DND-41 (cell line): ENCODE data around the gene EHHADH.

Source experiments
- ATAC-seq: fragments of 200-7000 bp; cut with Tn5 transposase; 3 replicates; pipeline ENCODE4 v1.9.1; 2021; ENCODE audit warnings: low read depth; ENCODE audit not compliant: insufficient read depth
- DNase-seq: peaks from one replicate; pipeline ENCODE4 v3.0.0-alpha.2; 2020
- H2AFZ ChIP-seq: 2 replicates; pipeline ENCODE4 v1.6.0; 2012; ENCODE audit warnings: low read depth, low read length
- H3K27ac ChIP-seq: 2 replicates; pipeline ENCODE4 v1.5.1; 2012; ENCODE audit warnings: low read length, inconsistent platforms
- H3K27me3 ChIP-seq: fragments of 200-600 bp; sonication (generic); 2 replicates; pipeline ENCODE4 v1.6.0; 2012; ENCODE audit warnings: low read length, mild to moderate bottlenecking, inconsistent platforms; ENCODE audit not compliant: insufficient read depth, poor library complexity
- H3K36me3 ChIP-seq: 2 replicates; pipeline ENCODE4 v1.5.1; 2012; ENCODE audit warnings: low read length, inconsistent platforms; ENCODE audit not compliant: insufficient read depth
- H3K4me1 ChIP-seq: 2 replicates; pipeline ENCODE4 v1.5.1; 2012; ENCODE audit warnings: mild to moderate bottlenecking, low read length; ENCODE audit not compliant: insufficient read depth
- H3K4me2 ChIP-seq: 2 replicates; pipeline ENCODE4 v1.6.0; 2012; ENCODE audit warnings: mild to moderate bottlenecking, moderate library complexity, low read length, inconsistent platforms; ENCODE audit not compliant: insufficient read depth
- H3K4me3 ChIP-seq, 2 experiments: fragments of 200-600 bp in 1 of 2; shearing (Covaris generic) in 1 of 2; 2 replicates each; pipeline ENCODE4 v1.5.1; 2012 to 2016; ENCODE audit warnings: inconsistent platforms in 2 of 2, low read length in 2 of 2, mild to moderate bottlenecking in 2 of 2, low read depth in 1 of 2, moderate library complexity in 1 of 2
- H3K79me2 ChIP-seq: 2 replicates; pipeline ENCODE4 v1.6.0; 2012; ENCODE audit warnings: low read length, inconsistent platforms; ENCODE audit not compliant: insufficient read depth
- H3K9ac ChIP-seq: 2 replicates; pipeline ENCODE4 v1.6.0; 2012; ENCODE audit warnings: low read depth, mild to moderate bottlenecking, inconsistent platforms, low read length, moderate library complexity
- H3K9me3 ChIP-seq: 2 replicates; pipeline ENCODE4 v1.5.1; 2012; ENCODE audit warnings: low read length, moderate library complexity, mild to moderate bottlenecking, inconsistent platforms; ENCODE audit not compliant: insufficient read depth, severe bottlenecking
- H4K20me1 ChIP-seq: 2 replicates; pipeline ENCODE4 v1.6.0; 2012; ENCODE audit warnings: low read length; ENCODE audit not compliant: insufficient read depth
- CTCF ChIP-seq: IDR thresholded peaks from 2 replicates; pipeline ENCODE4 v1.5.1; 2012; ENCODE audit warnings: borderline replicate concordance, low read length, moderate library complexity, mild to moderate bottlenecking; ENCODE audit not compliant: poor library complexity, severe bottlenecking; ENCODE audit errors: extremely low read depth
- EZH2 ChIP-seq: IDR thresholded peaks from 3 replicates; pipeline ENCODE4 v1.6.1; 2012; ENCODE audit warnings: borderline replicate concordance, low read depth, mild to moderate bottlenecking, moderate library complexity, low read length, inconsistent platforms; ENCODE audit not compliant: severe bottlenecking

EHHADH gene

GRCh38 chr3:185150561-185150960 lies 103.3 kb downstream of the EHHADH start:
- ATAC-seq (no peak), DNase-seq (no peak)
- no peak overlapping the region for H3K4me2 ChIP-seq
- no peak overlapping the region for H3K9ac ChIP-seq
- TF ChIP-seq EZH2: no peak
- H3K79me2 ChIP-seq: no peaks in the 10 kb centered on the region
- H3K4me1 ChIP-seq: no peaks in the 10 kb centered on the region
- H4K20me1 ChIP-seq: no peaks in the 10 kb centered on the region
- no peaks in the 10 kb centered on the region for H3K36me3 ChIP-seq
- H3K9me3 ChIP-seq: no peaks in the 10 kb centered on the region
- no peak overlapping the region for H2AFZ ChIP-seq
- H3K27me3 ChIP-seq: peaks cover 8% of the 10 kb centered on the region
- H3K4me3 ChIP-seq: no peak overlapping the region
- no peak overlapping the region for H3K27ac ChIP-seq

GRCh38 chr3:185149591-185149990 lies 104.3 kb downstream of the EHHADH start:
- H3K27ac ChIP-seq: no peak overlapping the region
- DNase-seq (no peak), ATAC-seq (no peak)
- no peak overlapping the region for H2AFZ ChIP-seq
- H3K9me3 ChIP-seq: no peaks in the 10 kb centered on the region
- no peak for TF ChIP-seq CTCF
- TF ChIP-seq EZH2: no peak
- no peaks in the 10 kb centered on the region for H4K20me1 ChIP-seq
- no peak overlapping the region for H3K4me3 ChIP-seq
- H3K9ac ChIP-seq: no peak overlapping the region
- H3K79me2 ChIP-seq: no peaks in the 10 kb centered on the region
- no peaks in the 10 kb centered on the region for H3K36me3 ChIP-seq
- no peak overlapping the region for H3K4me2 ChIP-seq
- peaks cover 8% of the 10 kb centered on the region for H3K27me3 ChIP-seq
- H3K4me1 ChIP-seq: no peaks in the 10 kb centered on the region

- no peak for TF ChIP-seq EZH2
- no peak for TF ChIP-seq CTCF
- no peaks in the 10 kb centered on the region for H3K4me1 ChIP-seq
- no peaks in the 10 kb centered on the region for H3K36me3 ChIP-seq
- H3K9me3 ChIP-seq: no peaks in the 10 kb centered on the region
- no peak overlapping the region for H3K4me3 ChIP-seq
- no peak overlapping the region for H2AFZ ChIP-seq
- no peak overlapping the region for H3K27ac ChIP-seq
- no peaks in the 10 kb centered on the region for H3K79me2 ChIP-seq
- no peak for DNase-seq
- H3K27me3 ChIP-seq: peaks cover 8% of the 10 kb centered on the region
- no peaks in the 10 kb centered on the region for H4K20me1 ChIP-seq
- no peak overlapping the region for H3K4me2 ChIP-seq
- no peak overlapping the region for H3K9ac ChIP-seq
- no peak for ATAC-seq
These were observed 108.3 kb downstream of the EHHADH start for GRCh38 chr3:185145511-185145910.

GRCh38 chr3:185144784-185145183 lies 109.1 kb downstream of the EHHADH start:
- ATAC-seq: no peak
- H3K79me2 ChIP-seq: no peaks in the 10 kb centered on the region

More at GRCh38 chr3:185144784-185145183, 109.1 kb downstream of the EHHADH start:
- H3K9me3 ChIP-seq: no peaks in the 10 kb centered on the region
- H3K36me3 ChIP-seq: no peaks in the 10 kb centered on the region
- no peak overlapping the region for H3K9ac ChIP-seq
- no peak overlapping the region for H2AFZ ChIP-seq
- H3K4me2 ChIP-seq: no peak overlapping the region
- no peak overlapping the region for H3K4me3 ChIP-seq
- no peak overlapping the region for H3K27ac ChIP-seq
- TF ChIP-seq EZH2 (no peak), CTCF (no peak)
- H3K4me1 ChIP-seq: no peaks in the 10 kb centered on the region
- DNase-seq: no peak
- H4K20me1 ChIP-seq: no peaks in the 10 kb centered on the region
- H3K27me3 ChIP-seq: peaks cover 8% of the 10 kb centered on the region
